Thyroid gland (tissue), 4 donors: ENCODE data around the gene ETNK2. TPM values are rescaled to one million over a fixed set of nuclear protein-coding genes. Genes with fewer than 3 reads are reported as not detected.
A peak's percentile ranks its signal among the peaks of the same experiment; 100 is the strongest.

Experiments used
- DNase-seq, 2 donors: peaks; one replicate each; pipeline ENCODE4 v3.0.0-alpha.2; 2019
- H3K27ac ChIP-seq, 3 donors: fragments of 200-600 bp; sonication (generic); 1 replicate in 2 of 3; 2 replicates in 1 of 3; pipeline ENCODE4 v1.5.1; 2016 to 2019; ENCODE audit warnings: mild to moderate bottlenecking in 1 of 3, moderate library complexity in 1 of 3
- H3K27me3 ChIP-seq: fragments of 200-600 bp; sonication (generic); one replicate; pipeline ENCODE4 v1.5.1; 2019
- H3K36me3 ChIP-seq, 2 donors: fragments of 200-600 bp; sonication (generic); one replicate each; pipeline ENCODE4 v1.5.1; 2016 to 2019
- H3K4me1 ChIP-seq, 2 donors: fragments of 200-600 bp; sonication (generic); one replicate each; pipeline ENCODE4 v1.5.1; 2017 to 2019
- H3K4me3 ChIP-seq, 3 donors: fragments of 200-600 bp; sonication (generic); replicated peaks in 1 of 3; 1 replicate in 2 of 3; 2 replicates in 1 of 3; pipeline ENCODE4 v1.5.1; 2016; ENCODE audit warnings: mild to moderate bottlenecking in 1 of 3
- H3K9me3 ChIP-seq: fragments of 200-600 bp; sonication (generic); one replicate; pipeline ENCODE4 v1.5.1; 2017
- POLR2A ChIP-seq, 2 donors: fragments of 450-650 bp; IDR thresholded peaks; one replicate each; pipeline ENCODE4 v1.6.1; 2017; ENCODE audit warnings: antibody characterized with exemption in 2 of 2, mild to moderate bottlenecking in 2 of 2, moderate library complexity in 1 of 2
- WGBS, 2 donors: methylation state at CpG; one replicate each; pipeline ENCODE4 v1.1.5; 2017; 5-methylcytosine and 5-hydroxymethylcytosine counted together
- intact Hi-C: fragments of 100-400 bp; cut with DNase I; formaldehyde crosslinking; loops from one replicate; pipeline ENCODE4 v1.15.1; 2023
- total RNA-seq, 4 donors: library from RNA; depleted of rRNA; stranded (reverse); fragments of >200 nt; gene quantifications; one replicate each; pipeline ENCODE4 v1.2.3, GENCODE V29; 2016
- TF ChIP-seq, protein P1 (sequence below), 6 experiments: fragments of 200-600 bp in 3 of 6; fragments of 450-650 bp in 3 of 6; sonication (generic) in 3 of 6; IDR thresholded peaks; one replicate each; pipeline ENCODE4 v1.5.1; 2016 to 2019; ENCODE audit warnings: antibody characterized with exemption in 6 of 6, mild to moderate bottlenecking in 2 of 6, inconsistent platforms in 1 of 6, moderate library complexity in 1 of 6

Gene ETNK2, protein sequence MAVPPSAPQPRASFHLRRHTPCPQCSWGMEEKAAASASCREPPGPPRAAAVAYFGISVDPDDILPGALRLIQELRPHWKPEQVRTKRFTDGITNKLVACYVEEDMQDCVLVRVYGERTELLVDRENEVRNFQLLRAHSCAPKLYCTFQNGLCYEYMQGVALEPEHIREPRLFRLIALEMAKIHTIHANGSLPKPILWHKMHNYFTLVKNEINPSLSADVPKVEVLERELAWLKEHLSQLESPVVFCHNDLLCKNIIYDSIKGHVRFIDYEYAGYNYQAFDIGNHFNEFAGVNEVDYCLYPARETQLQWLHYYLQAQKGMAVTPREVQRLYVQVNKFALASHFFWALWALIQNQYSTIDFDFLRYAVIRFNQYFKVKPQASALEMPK
- 10 to 100 TPM; 16.1 to 22.5 (median 21.0) TPM for total RNA-seq

GRCh38 chr1:204151552-204152309, at the start of gene ETNK2:
Gene ETNK2, minus strand, starts transcription at chr1:204152044. Its CDS starts 192 bp downstream, at chr1:204151852.
- WGBS, 2 donors: 3 to 4% methylated on average over 8 to 14 of the region's 94 CpGs
- peak; percentile 71 to 75 for DNase-seq
- TF ChIP-seq, protein P1, sequence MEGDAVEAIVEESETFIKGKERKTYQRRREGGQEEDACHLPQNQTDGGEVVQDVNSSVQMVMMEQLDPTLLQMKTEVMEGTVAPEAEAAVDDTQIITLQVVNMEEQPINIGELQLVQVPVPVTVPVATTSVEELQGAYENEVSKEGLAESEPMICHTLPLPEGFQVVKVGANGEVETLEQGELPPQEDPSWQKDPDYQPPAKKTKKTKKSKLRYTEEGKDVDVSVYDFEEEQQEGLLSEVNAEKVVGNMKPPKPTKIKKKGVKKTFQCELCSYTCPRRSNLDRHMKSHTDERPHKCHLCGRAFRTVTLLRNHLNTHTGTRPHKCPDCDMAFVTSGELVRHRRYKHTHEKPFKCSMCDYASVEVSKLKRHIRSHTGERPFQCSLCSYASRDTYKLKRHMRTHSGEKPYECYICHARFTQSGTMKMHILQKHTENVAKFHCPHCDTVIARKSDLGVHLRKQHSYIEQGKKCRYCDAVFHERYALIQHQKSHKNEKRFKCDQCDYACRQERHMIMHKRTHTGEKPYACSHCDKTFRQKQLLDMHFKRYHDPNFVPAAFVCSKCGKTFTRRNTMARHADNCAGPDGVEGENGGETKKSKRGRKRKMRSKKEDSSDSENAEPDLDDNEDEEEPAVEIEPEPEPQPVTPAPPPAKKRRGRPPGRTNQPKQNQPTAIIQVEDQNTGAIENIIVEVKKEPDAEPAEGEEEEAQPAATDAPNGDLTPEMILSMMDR (IDR thresholded peaks at IDR 0.05): no peak
- TF ChIP-seq POLR2A (IDR thresholded peaks at IDR 0.05): peak in 1 of 2 donors; percentile 44
- Histone ChIP-seq H3K9me3 (no peaks in the 10 kb centered on the region), H3K4me3 (peak within 1 kb of the TSS; percentile 64 to 91 (median 86)), H3K36me3 (no peaks in the 10 kb centered on the region), H3K27me3 (no peaks in the 10 kb centered on the region), H3K4me1 (peaks cover 13 to 20% of the 10 kb centered on the region in 2 donors), H3K27ac (peak within 1 kb of the TSS; percentile 0 to 56 (median 54))
- intact Hi-C loops: no loop called here

DNA sequence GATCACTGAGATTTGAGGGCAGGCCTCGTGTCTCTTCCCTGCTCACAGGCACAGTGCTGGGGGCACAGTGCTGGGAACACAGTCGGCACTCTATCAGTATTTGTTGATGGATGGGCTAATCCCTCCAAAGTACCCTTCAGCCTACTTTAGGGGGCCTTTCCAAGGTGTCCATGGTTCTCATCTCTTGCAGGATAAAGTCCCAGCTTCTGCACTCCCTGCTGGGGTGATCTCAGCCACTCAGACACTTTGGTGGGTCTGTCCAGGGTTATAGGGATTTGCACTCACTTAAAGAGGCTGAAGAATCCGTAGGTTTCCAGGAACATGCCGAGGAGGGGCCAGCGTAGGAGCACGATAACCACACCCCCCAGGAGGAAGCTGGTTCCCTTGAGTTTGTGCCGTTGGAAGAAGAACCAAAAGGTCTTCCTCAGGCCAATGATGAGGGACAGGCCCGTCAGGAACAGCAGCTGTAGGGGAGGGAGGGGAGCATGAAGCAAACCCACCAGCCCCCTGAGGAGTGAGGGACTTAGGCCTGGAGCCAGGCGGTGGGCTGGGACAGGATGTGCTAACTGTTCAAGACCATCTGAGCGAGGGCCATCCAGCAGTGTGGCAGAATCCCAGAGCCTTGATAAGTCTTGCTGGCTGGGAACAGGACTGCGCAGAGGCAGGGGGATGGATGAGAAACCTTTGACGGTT, 49.6 kb upstream of the ETNK2 start:
- WGBS, 2 donors: 79 to 88% methylated on average over 8 to 12 of the region's 12 CpGs
- no peaks in the 10 kb centered on the region for H3K4me1 ChIP-seq
- no peaks in the 10 kb centered on the region for H3K27me3 ChIP-seq
- intact Hi-C loops: no loop called here
- H3K27ac ChIP-seq: no peak overlapping the region
- H3K4me3 ChIP-seq: no peak overlapping the region
- no peaks in the 10 kb centered on the region for H3K9me3 ChIP-seq
- no peak for DNase-seq
- TF ChIP-seq POLR2A (IDR thresholded peaks at IDR 0.05): no peak
- TF ChIP-seq, protein P1 (IDR thresholded peaks at IDR 0.05): no peak
- H3K36me3 ChIP-seq: no peaks in the 10 kb centered on the region

DNA sequence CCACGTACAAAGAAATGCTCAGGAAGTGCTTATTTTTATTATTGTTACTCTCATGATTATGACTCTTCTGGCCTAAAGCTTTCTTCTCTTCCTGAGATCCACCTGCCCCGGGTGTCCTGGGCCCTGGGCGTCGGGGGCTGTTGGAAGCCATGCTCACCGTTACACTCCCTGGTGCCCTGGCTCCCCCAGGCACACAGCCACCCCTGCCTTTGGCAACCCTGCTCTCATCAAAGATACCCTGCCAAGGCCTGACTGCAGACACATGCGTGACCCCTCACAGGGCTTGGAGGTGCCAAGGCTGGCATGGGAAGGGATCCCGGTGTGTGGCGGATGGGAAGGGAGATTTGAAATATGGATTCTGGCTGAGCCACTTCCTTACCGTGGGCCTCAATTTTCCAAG, 47.7 kb upstream of the ETNK2 start:
- no peak for TF ChIP-seq POLR2A (IDR thresholded peaks at IDR 0.05)
- TF ChIP-seq, protein P1 (IDR thresholded peaks at IDR 0.05): no peak
- no peak for DNase-seq
- Histone ChIP-seq H3K27ac (no peak overlapping the region), H3K27me3 (no peaks in the 10 kb centered on the region), H3K9me3 (no peaks in the 10 kb centered on the region), H3K36me3 (no peaks in the 10 kb centered on the region), H3K4me1 (no peaks in the 10 kb centered on the region), H3K4me3 (no peak overlapping the region)
- intact Hi-C loops: no loop called here
- 93 to 94% methylated on average over 8 to 9 of the region's 9 CpGs for WGBS, 2 donors

GRCh38 chr1:204198348-204199340, 46.8 kb upstream of the ETNK2 start:
- Histone ChIP-seq H3K4me3 (no peak overlapping the region), H3K27me3 (no peaks in the 10 kb centered on the region), H3K9me3 (no peaks in the 10 kb centered on the region), H3K4me1 (no peaks in the 10 kb centered on the region), H3K27ac (no peak overlapping the region), H3K36me3 (no peaks in the 10 kb centered on the region)
- no peak for TF ChIP-seq POLR2A (IDR thresholded peaks at IDR 0.05)
- DNase-seq: no peak
- intact Hi-C loops: no loop called here
- WGBS, 2 donors: 60 to 67% methylated on average over 16 to 17 of the region's 18 CpGs
